Activated naive CD8-positive, alpha-beta T cell treated with anti-CD3 and anti-CD28 coated beads, Interleukin-2, amount 10 ng/mL, durations not matched to agents 7 days and 5 days (primary cell): Measurements from ENCODE around the gene MROH7. TPM values are rescaled to one million over a fixed set of nuclear protein-coding genes. Genes with fewer than 3 reads are reported as not detected.

ENCODE experiments used
- ATAC-seq: fragments of 150-1000 bp; cut with Tn5 transposase; one replicate; pipeline ENCODE4 v1.10.0; 2021; ENCODE audit warnings: low read depth, moderate library complexity
- POLR2A ChIA-PET: fragments of 350-600 bp; sonication (Branson Sonifier 250); formaldehyde crosslinking; loops from one replicate; lab custom pipeline; 2021; ENCODE audit warnings: antibody characterized with exemption; lab: Charles Lee
- DNase-seq: peaks from one replicate; pipeline ENCODE4 v3.0.0; 2021
- H3K27ac Mint-ChIP-seq: one replicate; pipeline ENCODE4 v1.8.0; 2022; ENCODE audit warnings: mild to moderate bottlenecking, mixed read lengths
- H3K27me3 Mint-ChIP-seq: one replicate; pipeline ENCODE4 v1.8.0; 2022; ENCODE audit warnings: mild to moderate bottlenecking, moderate library complexity, mixed read lengths
- H3K36me3 Mint-ChIP-seq: one replicate; pipeline ENCODE4 v1.8.0; 2021; ENCODE audit warnings: mild to moderate bottlenecking, mixed read lengths
- H3K4me1 Mint-ChIP-seq: one replicate; pipeline ENCODE4 v1.8.0; 2021; ENCODE audit warnings: mixed read lengths
- H3K4me3 Mint-ChIP-seq: one replicate; pipeline ENCODE4 v1.8.0; 2022; ENCODE audit warnings: mild to moderate bottlenecking, moderate library complexity, mixed read lengths
- H3K9me3 Mint-ChIP-seq: one replicate; pipeline ENCODE4 v1.8.0; 2021; ENCODE audit warnings: mixed read lengths
- total RNA-seq, 2 experiments: library from RNA; stranded (reverse); gene quantifications; one replicate each; pipeline ENCODE4 v1.2.3, GENCODE V29; 2021

Gene MROH7
- total RNA-seq, 2 experiments from 2014 or later: 0.28 TPM; not detected in 1

DNA sequence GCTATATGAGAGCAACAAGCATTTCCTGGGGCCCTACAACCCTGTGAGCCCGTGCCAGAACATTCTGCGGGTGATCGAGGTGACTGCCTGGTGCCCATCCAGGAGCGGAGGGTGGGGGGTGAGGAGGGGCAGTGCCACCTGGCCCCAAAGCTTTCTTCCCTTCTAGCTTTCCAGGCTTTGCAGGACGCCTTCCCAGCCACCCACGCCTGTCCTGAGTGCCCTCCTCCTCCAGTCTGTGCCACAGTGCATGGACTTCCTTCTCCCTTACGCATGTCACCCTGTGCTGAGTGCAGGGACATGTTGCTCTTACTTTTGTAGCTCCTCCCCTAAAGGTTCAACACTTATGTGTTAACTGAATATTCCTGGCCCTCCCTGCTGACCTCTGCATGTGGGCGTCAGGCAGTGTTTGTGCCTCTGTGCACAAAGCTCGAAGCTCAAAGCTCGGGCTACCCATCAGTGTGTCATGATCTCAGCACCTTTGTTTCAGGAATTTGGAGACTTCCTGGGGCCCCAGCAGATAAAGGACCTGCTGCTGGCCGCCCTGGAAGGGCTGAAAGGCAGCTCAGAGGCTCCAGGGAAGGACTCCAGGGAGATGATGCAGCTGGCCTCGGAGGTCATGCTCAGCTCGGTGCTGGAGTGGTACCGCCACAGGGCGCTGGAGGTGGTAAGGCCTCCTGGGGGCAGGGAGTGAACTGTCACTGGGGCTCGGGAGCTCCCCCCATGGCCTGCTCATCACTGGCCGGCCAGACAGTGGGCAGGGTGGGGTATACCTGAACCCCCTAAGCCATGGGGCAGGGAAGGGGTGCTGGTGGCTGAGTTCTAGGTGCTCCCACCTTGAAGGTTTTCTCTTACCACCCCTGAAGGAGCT lies 37.4 kb downstream of the MROH7 start:
- no peak overlapping the region for H3K4me3 Mint-ChIP-seq
- H3K9me3 Mint-ChIP-seq: no peaks in the 10 kb centered on the region
- H3K4me1 Mint-ChIP-seq: peaks cover 1% of the 10 kb centered on the region
- H3K36me3 Mint-ChIP-seq: no peaks in the 10 kb centered on the region
- DNase-seq (no peak), ATAC-seq (no peak)
- H3K27me3 Mint-ChIP-seq: peaks cover 5% of the 10 kb centered on the region
- POLR2A ChIA-PET: no interaction called here
- H3K27ac Mint-ChIP-seq: no peak overlapping the region

DNA sequence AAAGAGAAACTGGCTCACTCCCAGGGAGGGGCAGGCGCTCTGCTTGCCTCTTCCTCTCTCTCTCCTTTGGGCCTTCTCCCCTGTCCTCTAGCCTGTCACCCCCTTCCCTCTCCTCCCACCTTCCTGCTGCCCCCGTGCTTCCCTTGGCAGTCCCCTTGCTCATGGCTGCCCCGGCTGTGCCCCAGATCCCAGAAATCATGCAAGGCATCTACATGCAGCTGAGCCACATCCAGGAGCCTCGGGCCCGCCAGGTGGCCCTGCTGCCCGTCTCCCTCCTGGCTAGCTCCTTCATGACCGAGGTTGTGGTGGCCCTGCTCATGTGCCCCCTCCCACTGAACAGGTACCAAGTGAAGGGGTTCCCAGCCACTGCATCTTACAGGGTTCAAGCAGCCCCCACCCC lies 38.1 kb downstream of the MROH7 start:
- H3K27ac Mint-ChIP-seq: no peak overlapping the region
- H3K4me1 Mint-ChIP-seq: peaks cover 1% of the 10 kb centered on the region
- H3K9me3 Mint-ChIP-seq: no peaks in the 10 kb centered on the region
- H3K27me3 Mint-ChIP-seq: peaks cover 6% of the 10 kb centered on the region
- DNase-seq (no peak), ATAC-seq (no peak)
- no peak overlapping the region for H3K4me3 Mint-ChIP-seq
- POLR2A ChIA-PET: no interaction called here
- H3K36me3 Mint-ChIP-seq: no peaks in the 10 kb centered on the region

- peaks cover 2% of the 10 kb centered on the region for H3K27me3 Mint-ChIP-seq
- H3K4me3 Mint-ChIP-seq: no peak overlapping the region
- H3K27ac Mint-ChIP-seq: no peak overlapping the region
- peaks cover 1% of the 10 kb centered on the region for H3K4me1 Mint-ChIP-seq
- no peak for ATAC-seq
- DNase-seq: no peak
- POLR2A ChIA-PET: no interaction called here
- H3K9me3 Mint-ChIP-seq: no peaks in the 10 kb centered on the region
- no peaks in the 10 kb centered on the region for H3K36me3 Mint-ChIP-seq
Observed at GRCh38 chr1:54680387-54680786, 38.8 kb downstream of the MROH7 start.

GRCh38 chr1:54681358-54681757 lies 39.8 kb downstream of the MROH7 start:
- Mint-ChIP-seq H3K4me3 (no peak overlapping the region), H3K27ac (no peak overlapping the region), H3K27me3 (peaks cover 2% of the 10 kb centered on the region), H3K9me3 (no peaks in the 10 kb centered on the region), H3K36me3 (no peaks in the 10 kb centered on the region), H3K4me1 (peaks cover 1% of the 10 kb centered on the region)
- no peak for ATAC-seq
- POLR2A ChIA-PET: no interaction called here
- no peak for DNase-seq

GRCh38 chr1:54683453-54683852 lies 41.9 kb downstream of the MROH7 start:
- Mint-ChIP-seq H3K4me3 (no peak overlapping the region), H3K4me1 (peaks cover 1% of the 10 kb centered on the region), H3K9me3 (no peaks in the 10 kb centered on the region), H3K27ac (no peak overlapping the region), H3K36me3 (no peaks in the 10 kb centered on the region), H3K27me3 (peaks cover 2% of the 10 kb centered on the region)
- DNase-seq (no peak), ATAC-seq (no peak)
- POLR2A ChIA-PET: no interaction called here

GRCh38 chr1:54685335-54685905 lies 43.8 kb downstream of the MROH7 start:
- peaks cover 1% of the 10 kb centered on the region for H3K4me1 Mint-ChIP-seq
- H3K36me3 Mint-ChIP-seq: no peaks in the 10 kb centered on the region
- no peak for DNase-seq
- ATAC-seq: no peak
- peaks cover 2% of the 10 kb centered on the region for H3K27me3 Mint-ChIP-seq
- POLR2A ChIA-PET: no interaction called here
- H3K9me3 Mint-ChIP-seq: no peaks in the 10 kb centered on the region
- no peak overlapping the region for H3K27ac Mint-ChIP-seq
- H3K4me3 Mint-ChIP-seq: no peak overlapping the region

- Mint-ChIP-seq H3K27ac (no peak overlapping the region), H3K9me3 (no peaks in the 10 kb centered on the region), H3K27me3 (peaks cover 2% of the 10 kb centered on the region), H3K4me1 (peaks cover 1% of the 10 kb centered on the region), H3K4me3 (no peak overlapping the region), H3K36me3 (no peaks in the 10 kb centered on the region)
- POLR2A ChIA-PET: no interaction called here
- ATAC-seq (no peak), DNase-seq (no peak)
Observed at GRCh38 chr1:54686155-54686554, 44.6 kb downstream of the MROH7 start.

DNA sequence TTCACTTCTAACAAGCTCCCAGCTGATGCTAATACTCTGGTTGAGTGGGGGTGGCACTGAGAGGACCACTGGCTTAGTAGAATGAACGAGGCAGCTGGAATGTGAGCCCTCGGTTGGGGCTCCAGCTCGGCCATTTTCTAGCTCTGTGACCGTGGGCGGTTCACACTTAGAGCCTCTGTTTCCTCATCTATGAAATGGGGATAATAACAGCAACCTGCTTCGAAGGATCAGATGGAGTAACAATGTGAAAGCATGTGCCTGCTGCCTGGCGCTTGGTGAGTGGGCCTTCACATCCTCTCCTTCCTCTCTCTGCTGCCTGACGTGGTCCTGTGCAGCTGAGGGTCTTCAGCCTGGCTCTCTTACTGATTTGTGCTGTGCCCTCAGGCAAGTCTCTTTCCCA lies 53.2 kb downstream of the MROH7 start:
- H3K36me3 Mint-ChIP-seq: no peaks in the 10 kb centered on the region
- no peak for ATAC-seq

DNA sequence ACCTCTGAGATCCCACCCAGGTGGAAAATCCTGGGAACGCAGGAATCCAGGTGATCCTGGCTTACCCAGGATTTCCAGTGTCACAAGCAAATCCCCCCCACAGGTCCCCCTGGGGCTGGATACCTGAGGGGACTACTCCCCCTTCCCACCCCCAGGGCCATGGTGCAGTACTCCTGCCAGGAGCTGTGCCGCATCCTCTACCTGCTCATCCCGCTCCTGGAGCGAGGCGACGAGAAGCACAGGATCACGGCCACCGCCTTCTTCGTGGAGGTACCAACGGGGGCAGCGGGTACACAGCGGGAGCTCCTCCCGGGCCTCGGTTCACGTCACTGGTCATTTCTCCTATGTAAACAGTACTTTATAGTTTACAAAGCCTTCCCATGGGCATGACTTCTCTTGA lies 53.6 kb downstream of the MROH7 start:
- DNase-seq: no peak
- Mint-ChIP-seq H3K27me3 (peaks cover 6% of the 10 kb centered on the region), H3K36me3 (no peaks in the 10 kb centered on the region), H3K27ac (no peak overlapping the region), H3K9me3 (no peaks in the 10 kb centered on the region), H3K4me1 (no peaks in the 10 kb centered on the region), H3K4me3 (no peak overlapping the region)
- ATAC-seq: no peak
- POLR2A ChIA-PET: no interaction called here

More for the DNA sequence above, 53.2 kb downstream of the MROH7 start:
- H3K27me3 Mint-ChIP-seq: peaks cover 6% of the 10 kb centered on the region
- H3K27ac Mint-ChIP-seq: no peak overlapping the region
- H3K4me1 Mint-ChIP-seq: no peaks in the 10 kb centered on the region
- no peak overlapping the region for H3K4me3 Mint-ChIP-seq
- DNase-seq: no peak
- POLR2A ChIA-PET: no interaction called here
- H3K9me3 Mint-ChIP-seq: no peaks in the 10 kb centered on the region

- no peak overlapping the region for H3K4me3 Mint-ChIP-seq
- H3K9me3 Mint-ChIP-seq: no peaks in the 10 kb centered on the region
- H3K27ac Mint-ChIP-seq: no peak overlapping the region
- peaks cover 6% of the 10 kb centered on the region for H3K27me3 Mint-ChIP-seq
- DNase-seq (no peak), ATAC-seq (no peak)
- POLR2A ChIA-PET: no interaction called here
- H3K36me3 Mint-ChIP-seq: no peaks in the 10 kb centered on the region
- H3K4me1 Mint-ChIP-seq: no peaks in the 10 kb centered on the region
Observed at GRCh38 chr1:54695764-54696163, 54.2 kb downstream of the MROH7 start.

DNA sequence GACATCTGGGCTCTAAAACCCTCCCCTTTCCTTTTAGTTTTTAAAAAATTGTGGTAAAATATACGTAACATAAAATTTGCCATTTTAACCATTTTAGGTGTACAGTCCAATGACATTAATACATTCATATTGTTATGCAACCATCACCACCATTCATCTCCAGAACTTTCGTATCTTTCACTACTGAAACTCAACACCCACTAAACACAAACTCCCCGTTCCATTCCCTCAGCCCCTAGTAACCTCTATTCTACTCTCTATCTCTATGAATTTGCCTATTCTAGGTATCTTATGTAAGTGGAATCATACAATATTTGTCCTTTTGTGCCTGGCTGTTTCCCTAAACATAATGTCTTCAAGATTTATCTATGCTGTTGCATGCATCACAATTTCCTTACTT lies 54.7 kb downstream of the MROH7 start:
- DNase-seq (no peak), ATAC-seq (no peak)
- H3K9me3 Mint-ChIP-seq: no peaks in the 10 kb centered on the region
- no peak overlapping the region for H3K27ac Mint-ChIP-seq
- H3K4me1 Mint-ChIP-seq: no peaks in the 10 kb centered on the region
- POLR2A ChIA-PET: no interaction called here
- peaks cover 6% of the 10 kb centered on the region for H3K27me3 Mint-ChIP-seq
- no peak overlapping the region for H3K4me3 Mint-ChIP-seq
- H3K36me3 Mint-ChIP-seq: no peaks in the 10 kb centered on the region

GRCh38 chr1:54697896-54698295 lies 56.3 kb downstream of the MROH7 start:
- Mint-ChIP-seq H3K36me3 (no peaks in the 10 kb centered on the region), H3K27ac (no peak overlapping the region), H3K4me3 (no peak overlapping the region), H3K4me1 (no peaks in the 10 kb centered on the region), H3K27me3 (peaks cover 3% of the 10 kb centered on the region), H3K9me3 (no peaks in the 10 kb centered on the region)
- ATAC-seq (no peak), DNase-seq (no peak)
- POLR2A ChIA-PET: no interaction called here

DNA sequence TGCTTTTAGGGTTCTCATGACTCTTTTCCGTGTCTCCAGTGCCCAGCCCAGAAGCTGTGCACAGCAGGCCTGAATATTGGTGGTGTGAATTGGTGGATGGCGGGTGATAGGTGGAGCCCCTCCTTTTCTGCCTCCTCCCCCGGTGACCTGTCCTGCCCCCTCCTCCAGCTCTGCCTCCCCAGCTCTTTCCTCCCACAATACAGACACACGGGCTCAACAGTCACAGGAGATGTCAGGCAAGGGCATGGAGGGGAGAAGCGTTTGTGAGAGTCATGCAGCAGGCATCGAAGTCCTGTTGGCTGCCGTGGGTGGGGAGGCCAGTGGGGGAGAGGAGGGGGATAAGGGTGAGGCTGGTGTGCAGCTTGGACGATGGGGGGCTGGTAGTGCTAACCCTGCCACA lies 56.8 kb downstream of the MROH7 start:
- no peak overlapping the region for H3K4me3 Mint-ChIP-seq
- H3K27ac Mint-ChIP-seq: no peak overlapping the region
- H3K36me3 Mint-ChIP-seq: no peaks in the 10 kb centered on the region
- no peaks in the 10 kb centered on the region for H3K4me1 Mint-ChIP-seq
- POLR2A ChIA-PET: no interaction called here
- DNase-seq (peak; percentile 9), ATAC-seq (no peak)
- H3K27me3 Mint-ChIP-seq: peaks cover 3% of the 10 kb centered on the region
- no peaks in the 10 kb centered on the region for H3K9me3 Mint-ChIP-seq

DNA sequence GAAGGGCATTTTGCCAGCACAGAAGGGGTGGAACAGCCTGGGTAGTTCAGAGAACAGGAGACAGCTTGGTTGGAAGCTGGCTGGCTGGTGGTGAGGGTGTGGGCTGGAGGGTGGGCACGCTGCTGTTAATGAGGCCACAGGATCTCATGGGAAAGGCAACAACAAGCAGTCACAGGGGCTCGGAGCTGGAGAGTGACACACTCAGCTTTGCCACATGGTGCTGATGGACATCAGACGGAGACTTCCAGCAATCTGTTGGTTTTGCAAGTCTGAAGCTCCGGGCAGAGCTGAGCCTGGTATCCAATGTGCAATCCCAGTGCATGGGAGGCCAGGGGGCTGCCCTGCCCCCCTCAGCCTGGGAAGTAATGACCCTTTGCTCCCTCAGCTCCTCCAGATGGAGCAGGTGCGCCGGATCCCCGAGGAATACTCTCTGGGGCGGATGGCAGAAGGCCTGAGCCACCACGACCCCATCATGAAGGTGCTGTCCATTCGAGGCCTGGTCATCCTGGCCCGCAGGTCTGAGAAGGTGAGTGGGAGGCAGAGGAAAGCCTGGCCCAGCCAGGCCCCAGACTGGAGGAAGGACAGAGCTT lies 58.4 kb downstream of the MROH7 start:
- Mint-ChIP-seq H3K27ac (no peak overlapping the region), H3K36me3 (no peaks in the 10 kb centered on the region), H3K9me3 (no peaks in the 10 kb centered on the region), H3K4me3 (no peak overlapping the region), H3K4me1 (no peaks in the 10 kb centered on the region), H3K27me3 (peaks cover 3% of the 10 kb centered on the region)
- peak; percentile 6 for DNase-seq
- ATAC-seq: no peak
- POLR2A ChIA-PET: no interaction called here
